Naive thymus-derived CD8-positive, alpha-beta T cell (primary cell): ENCODE data around the gene AMHR2. TPM values are rescaled to one million over a fixed set of nuclear protein-coding genes. Genes with fewer than 3 reads are reported as not detected.
A peak's percentile ranks its signal among the peaks of the same experiment; 100 is the strongest.

Experiments
- ATAC-seq, 2 donors: fragments of 150-1000 bp; cut with Tn5 transposase in 1 of 2; sonication (Bioruptor Pico), chemical (Tn5 transposase) in 1 of 2; 1 replicate in 1 of 2; 2 replicates in 1 of 2; pipeline ENCODE4 v1.10.0; 2021; ENCODE audit warnings: mild to moderate bottlenecking in 2 of 2, moderate library complexity in 2 of 2
- POLR2A ChIA-PET: fragments of 350-600 bp; sonication (Branson Sonifier 250); formaldehyde crosslinking; loops from one replicate; lab custom pipeline; 2021; ENCODE audit warnings: antibody characterized with exemption; lab: Charles Lee
- DNase-seq, 10 donors: peaks; one replicate each; pipeline versions ENCODE4 v3.0.0 to v3.0.0-alpha.2; 2020 to 2022
- H3K27ac Mint-ChIP-seq, 10 donors: one replicate each; pipeline ENCODE4 v1.8.0; 2020 to 2022; ENCODE audit warnings: mild to moderate bottlenecking in 10 of 10, mixed read lengths in 10 of 10, moderate library complexity in 4 of 10, inconsistent platforms in 1 of 10
- H3K27me3 Mint-ChIP-seq, 5 donors: one replicate each; pipeline ENCODE4 v1.8.0; 2021 to 2022; ENCODE audit warnings: mixed read lengths in 5 of 5
- H3K36me3 Mint-ChIP-seq, 3 donors: one replicate each; pipeline ENCODE4 v1.8.0; 2020 to 2022; ENCODE audit warnings: mixed read lengths in 3 of 3, mild to moderate bottlenecking in 2 of 3, inconsistent platforms in 1 of 3
- H3K4me1 Mint-ChIP-seq, 4 donors: one replicate each; pipeline ENCODE4 v1.8.0; 2021 to 2022; ENCODE audit warnings: mixed read lengths in 4 of 4
- H3K4me3 Mint-ChIP-seq, 10 donors: one replicate each; pipeline ENCODE4 v1.8.0; 2020 to 2022; ENCODE audit warnings: mild to moderate bottlenecking in 10 of 10, mixed read lengths in 10 of 10, moderate library complexity in 6 of 10, inconsistent platforms in 1 of 10
- H3K9me3 Mint-ChIP-seq, 9 donors: one replicate each; pipeline ENCODE4 v1.8.0; 2020 to 2022; ENCODE audit warnings: mixed read lengths in 9 of 9, mild to moderate bottlenecking in 3 of 9, inconsistent platforms in 1 of 9, moderate library complexity in 1 of 9
- polyA plus RNA-seq, 3 donors: library from polyadenylated mRNA; unstranded; fragments of 300-500 nt; fragmentation: Illumina TruSeq; gene quantifications; one replicate each; pipeline ENCODE4 v1.2.3, GENCODE V29; 2021
- total RNA-seq, 8 experiments: library from RNA in 2 of 8; stranded (reverse) in 2 of 8; gene quantifications; one replicate each; pipeline ENCODE4 v1.2.3 and lab custom pipeline; 2021 to 2026

Gene AMHR2
- total and polyA plus RNA-seq, 5 experiments from 2014 or later, result not detected

DNA sequence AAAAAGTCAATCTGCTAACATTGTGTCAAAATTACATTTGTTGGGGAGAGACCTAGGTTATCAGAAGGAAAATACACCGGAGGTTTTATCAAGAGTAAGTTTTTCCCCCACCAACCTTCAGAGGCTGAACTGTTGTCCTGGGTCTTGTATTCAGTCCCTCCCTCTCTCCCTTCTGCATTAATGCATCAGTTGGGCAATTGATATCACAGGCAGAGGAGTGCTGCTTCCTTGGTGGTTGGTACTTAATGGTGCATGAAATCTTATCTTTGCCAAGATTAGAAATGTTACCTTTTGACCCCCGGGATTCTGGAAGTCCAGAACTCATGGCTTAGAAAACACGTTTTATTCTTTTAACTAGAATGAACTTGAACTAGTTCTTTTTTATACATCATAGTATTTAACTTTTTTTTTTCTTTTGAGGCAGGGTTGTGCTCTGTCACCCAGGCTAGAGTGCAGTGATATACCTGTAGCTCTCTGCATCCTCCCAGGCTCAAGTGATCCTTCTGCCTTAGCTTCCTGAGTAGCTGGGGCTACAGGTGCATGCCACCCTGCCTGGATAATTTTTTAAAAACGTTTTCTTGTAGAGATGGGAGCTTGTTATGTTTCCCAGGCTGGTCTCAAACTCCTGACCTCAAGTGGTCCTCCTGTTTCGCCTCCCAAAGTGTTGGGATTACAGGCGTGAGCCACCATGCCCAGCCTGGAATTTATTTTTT is 33.2 kb downstream of the AMHR2 start:
- Mint-ChIP-seq H3K36me3 (peaks cover 9 to 82% (median 25%) of the 10 kb centered on the region in 3 donors), H3K27ac (no peak overlapping the region), H3K4me1 (peaks cover 24 to 55% (median 49%) of the 10 kb centered on the region in 4 donors), H3K4me3 (no peak overlapping the region), H3K27me3 (peaks cover 0 to 1% (median 0%) of the 10 kb centered on the region in 5 donors), H3K9me3 (no peaks in the 10 kb centered on the region)
- POLR2A ChIA-PET, result no interaction called here
- ATAC-seq (no peak), DNase-seq (no peak)

DNA sequence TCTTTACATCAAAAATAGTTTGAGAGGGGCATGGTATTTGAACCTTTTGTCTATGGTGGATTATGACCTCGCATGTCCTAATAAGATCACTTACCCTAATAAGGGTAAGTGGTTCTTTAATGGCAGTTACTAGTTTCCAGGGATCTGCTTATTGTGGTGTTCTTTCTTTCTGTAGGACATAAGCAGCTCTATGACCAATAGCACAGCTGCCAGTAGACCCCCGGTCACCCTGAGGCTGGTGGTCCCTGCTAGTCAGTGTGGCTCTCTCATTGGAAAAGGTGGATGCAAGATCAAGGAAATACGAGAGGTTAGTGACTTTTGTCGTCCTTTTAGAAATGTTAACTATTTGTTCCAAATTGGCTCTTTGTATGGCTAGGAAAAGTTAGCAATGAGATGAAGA is 35.4 kb downstream of the AMHR2 start:
- POLR2A ChIA-PET, result interaction anchor here (1.9 kb wide), 1 partner anchor 42 kb away, joined by 6 read pairs; the partner anchor contains the start of gene TARBP2
- H3K36me3 Mint-ChIP-seq, result peaks cover 15 to 97% (median 36%) of the 10 kb centered on the region in 3 donors
- H3K4me3 Mint-ChIP-seq, result peak overlapping the region in 2 of 10 donors; percentile 24 to 39
- H3K27me3 Mint-ChIP-seq, result no peaks in the 10 kb centered on the region
- DNase-seq, result no peak
- H3K4me1 Mint-ChIP-seq, result peaks cover 22 to 56% (median 42%) of the 10 kb centered on the region in 4 donors
- no peaks in the 10 kb centered on the region for H3K9me3 Mint-ChIP-seq
- H3K27ac Mint-ChIP-seq, result peak overlapping the region in 2 of 10 donors; percentile 10 to 22
- ATAC-seq, result no peak

DNA sequence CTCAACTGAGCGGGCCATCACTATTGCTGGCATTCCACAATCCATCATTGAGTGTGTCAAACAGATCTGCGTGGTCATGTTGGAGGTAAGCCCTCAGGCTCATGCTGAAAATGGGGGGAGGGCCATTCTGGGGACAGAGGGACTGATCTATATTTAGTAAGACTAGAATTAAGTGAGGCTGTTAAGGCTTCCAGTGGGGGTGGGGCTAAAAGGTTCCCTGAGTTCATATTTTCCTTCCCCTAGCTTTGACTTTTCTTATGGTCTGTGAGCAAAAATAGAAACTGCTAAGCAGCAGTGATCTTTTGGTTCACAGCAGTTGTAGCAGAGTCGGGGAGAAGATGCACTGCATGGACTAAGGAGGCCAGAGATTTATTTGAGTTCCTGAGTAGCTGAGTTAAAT is 37.4 kb downstream of the AMHR2 start:
- Mint-ChIP-seq H3K27me3 (no peaks in the 10 kb centered on the region), H3K9me3 (no peaks in the 10 kb centered on the region), H3K4me3 (peak overlapping the region in 2 of 10 donors; percentile 26 to 56), H3K4me1 (peaks cover 20 to 55% (median 36%) of the 10 kb centered on the region in 4 donors), H3K36me3 (peaks cover 15 to 97% (median 37%) of the 10 kb centered on the region in 3 donors), H3K27ac (peak overlapping the region in 6 of 10 donors; percentile 6 to 75 (median 39))
- no peak for DNase-seq
- ATAC-seq, result no peak
- POLR2A ChIA-PET, result interaction anchor here (0.6 to 1.5 kb wide), 2 partner anchors 12 to 290 kb away, joined by 3 to 4 read pairs; no protein-coding TSS in a partner anchor

DNA sequence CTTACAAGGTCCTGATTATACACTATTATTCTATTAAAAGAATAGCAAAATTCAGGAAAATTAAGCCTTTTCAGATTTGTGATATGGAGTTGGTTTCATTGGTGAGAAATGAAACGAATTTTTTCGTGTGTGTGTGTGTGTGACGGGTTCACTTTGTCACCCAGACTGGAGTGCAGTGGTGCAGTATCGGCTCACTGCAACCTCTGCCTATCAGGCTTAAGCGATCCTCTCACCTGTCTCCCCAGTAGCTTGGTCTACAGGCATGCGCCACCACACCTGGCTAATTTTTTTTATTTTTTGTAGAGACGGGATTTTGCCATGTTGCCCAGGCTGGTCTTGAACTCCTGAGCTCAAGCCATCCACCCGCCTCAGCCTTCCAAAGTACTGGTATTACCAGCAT is 37.9 kb downstream of the AMHR2 start:
- Mint-ChIP-seq H3K9me3 (no peaks in the 10 kb centered on the region), H3K4me1 (peaks cover 20 to 57% (median 39%) of the 10 kb centered on the region in 4 donors), H3K27ac (no peak overlapping the region), H3K27me3 (no peaks in the 10 kb centered on the region), H3K4me3 (no peak overlapping the region), H3K36me3 (peaks cover 15 to 97% (median 37%) of the 10 kb centered on the region in 3 donors)
- POLR2A ChIA-PET, result interaction anchor here (1.0 to 1.1 kb wide), 2 partner anchors 9 to 47 kb away, joined by 3 to 8 read pairs; no protein-coding TSS in a partner anchor
- ATAC-seq (no peak), DNase-seq (no peak)

DNA sequence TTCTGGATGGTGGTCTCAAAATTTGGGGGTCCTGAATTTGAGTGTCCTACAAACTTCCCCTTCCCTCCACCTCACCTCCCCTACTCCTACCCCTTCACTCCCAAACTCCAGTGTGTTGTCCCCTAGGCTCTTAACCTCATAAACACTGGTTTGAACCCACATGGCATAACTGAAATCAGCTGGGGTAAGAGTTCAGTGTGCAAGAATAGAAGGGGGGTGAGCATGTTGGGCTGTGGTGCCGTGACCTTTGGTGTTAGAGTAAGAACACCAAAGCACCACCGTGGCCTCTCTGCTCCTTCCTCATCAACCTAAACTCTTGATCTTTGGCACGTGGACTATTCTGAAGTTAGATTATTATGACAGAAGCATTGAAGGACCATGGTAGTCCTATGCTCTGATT is 39.3 kb downstream of the AMHR2 start:
- DNase-seq (no peak), ATAC-seq (no peak)
- Mint-ChIP-seq H3K4me3 (no peak overlapping the region), H3K4me1 (peaks cover 24 to 62% (median 44%) of the 10 kb centered on the region in 4 donors), H3K27me3 (no peaks in the 10 kb centered on the region), H3K27ac (peak overlapping the region in 2 of 10 donors; percentile 15 to 68), H3K9me3 (no peaks in the 10 kb centered on the region), H3K36me3 (peaks cover 15 to 98% (median 38%) of the 10 kb centered on the region in 3 donors)
- POLR2A ChIA-PET, result no interaction called here

DNA sequence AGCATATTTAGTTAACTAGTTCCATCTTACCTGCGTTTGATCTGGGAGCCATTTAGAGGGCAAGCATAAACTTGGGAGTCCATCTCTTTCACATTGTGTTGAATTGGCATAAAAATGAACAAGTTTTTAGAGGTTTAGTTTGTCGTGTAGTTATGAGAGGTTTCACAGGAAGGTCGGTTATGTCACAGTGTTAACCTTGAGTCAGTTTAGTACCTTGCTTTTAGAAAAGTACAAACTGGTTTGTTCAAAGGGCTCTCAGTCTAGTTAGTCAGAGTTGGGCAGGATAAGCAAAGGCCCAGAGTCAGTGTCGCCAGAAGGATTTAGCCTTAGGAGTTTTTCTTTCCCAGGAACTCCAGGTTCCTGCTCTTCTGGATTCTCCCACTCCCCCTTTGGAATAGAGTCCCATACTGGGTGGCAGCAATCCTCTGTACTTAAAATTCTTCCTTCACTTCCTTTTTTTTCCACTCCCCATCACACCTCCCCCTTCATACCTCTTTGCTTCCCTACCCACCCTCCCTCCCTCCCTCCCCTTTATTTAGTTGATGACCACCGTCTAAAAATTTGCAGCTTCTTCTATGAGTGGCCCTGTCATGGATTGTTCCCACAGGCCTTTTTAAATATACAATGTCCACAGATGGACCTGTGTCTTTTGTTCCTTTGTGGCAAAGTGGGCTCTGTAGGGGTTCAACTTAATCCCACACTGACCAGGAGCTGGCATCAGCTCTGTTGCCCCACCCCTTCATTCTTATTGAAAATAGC is 40.3 kb downstream of the AMHR2 start:
- ATAC-seq (no peak), DNase-seq (no peak)
- Mint-ChIP-seq H3K36me3 (peaks cover 15 to 98% (median 36%) of the 10 kb centered on the region in 3 donors), H3K9me3 (no peaks in the 10 kb centered on the region), H3K27ac (peak overlapping the region in 3 of 10 donors; percentile 35 to 74 (median 56)), H3K4me3 (no peak overlapping the region), H3K27me3 (no peaks in the 10 kb centered on the region), H3K4me1 (peaks cover 24 to 59% (median 43%) of the 10 kb centered on the region in 4 donors)
- POLR2A ChIA-PET, result interaction anchor here (1.1 to 1.9 kb wide), 3 partner anchors 9 to 18 kb away, joined by 3 to 6 read pairs (median 4); no protein-coding TSS in a partner anchor

DNA sequence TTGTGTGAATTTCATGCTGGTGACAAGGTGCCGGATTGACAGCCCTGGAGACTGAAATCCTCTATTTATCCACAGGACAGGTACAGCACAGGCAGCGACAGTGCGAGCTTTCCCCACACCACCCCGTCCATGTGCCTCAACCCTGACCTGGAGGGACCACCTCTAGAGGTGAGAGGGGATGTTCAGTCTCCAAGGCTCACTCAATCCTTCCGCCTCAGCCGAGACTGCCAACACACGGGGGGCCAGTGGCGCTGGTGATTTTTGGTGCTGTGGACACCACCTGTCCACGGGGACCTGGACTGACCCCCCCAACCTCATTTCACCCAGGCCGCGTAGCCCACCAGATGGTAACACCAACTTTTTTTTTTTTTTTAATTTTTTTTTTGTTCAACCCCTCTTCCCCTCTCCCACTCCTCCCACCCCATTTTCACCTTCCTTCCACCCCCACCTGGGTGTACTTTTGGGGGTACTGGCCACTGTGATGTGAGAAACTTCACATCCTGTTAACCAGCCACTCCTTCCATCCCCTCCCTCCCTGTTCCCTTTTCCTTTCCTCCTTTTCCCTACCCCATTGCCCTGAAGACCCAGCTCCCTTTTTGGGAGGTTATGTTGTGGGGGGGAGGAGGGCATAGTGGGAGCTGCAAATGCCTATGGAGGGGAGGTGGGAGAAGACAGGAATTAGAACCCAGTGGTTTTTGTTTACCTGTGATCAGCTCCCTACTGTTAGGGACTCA is 41.2 kb downstream of the AMHR2 start:
- no peak for DNase-seq
- ATAC-seq, result no peak
- peaks cover 21 to 56% (median 39%) of the 10 kb centered on the region in 4 donors for H3K4me1 Mint-ChIP-seq
- no peaks in the 10 kb centered on the region for H3K27me3 Mint-ChIP-seq
- H3K9me3 Mint-ChIP-seq, result no peaks in the 10 kb centered on the region
- H3K4me3 Mint-ChIP-seq, result peak overlapping the region in 1 of 10 donors; percentile 72
- H3K27ac Mint-ChIP-seq, result peak overlapping the region in 4 of 10 donors; percentile 27 to 74 (median 60)
- H3K36me3 Mint-ChIP-seq, result peaks cover 15 to 100% (median 34%) of the 10 kb centered on the region in 3 donors
- POLR2A ChIA-PET, result interaction anchor here (0.7 to 1.9 kb wide), 4 partner anchors 10 to 70 kb away, joined by 3 to 6 read pairs (median 4); no protein-coding TSS in a partner anchor

DNA sequence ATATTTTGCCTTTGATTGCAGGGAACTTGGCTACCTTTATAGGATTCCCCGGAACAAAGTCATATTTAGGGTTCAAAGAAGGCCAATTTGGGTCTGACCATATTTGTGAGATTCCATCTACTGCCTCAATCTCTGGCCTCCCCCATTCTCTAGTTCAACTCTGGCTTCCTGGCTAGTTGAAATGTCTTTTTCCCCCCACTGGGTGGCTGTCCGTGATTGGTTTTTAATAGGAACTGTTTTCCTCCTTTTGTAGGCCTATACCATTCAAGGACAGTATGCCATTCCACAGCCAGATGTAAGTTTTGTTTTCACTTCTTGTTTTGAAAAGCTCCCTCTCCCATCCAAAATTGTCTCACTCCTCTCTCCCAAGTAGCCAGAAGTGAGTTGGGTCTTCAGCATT is 42.0 kb downstream of the AMHR2 start:
- Mint-ChIP-seq H3K27ac (peak overlapping the region in 5 of 10 donors; percentile 16 to 81 (median 58)), H3K36me3 (peaks cover 9 to 100% (median 31%) of the 10 kb centered on the region in 3 donors), H3K4me3 (no peak overlapping the region), H3K4me1 (peaks cover 17 to 52% (median 34%) of the 10 kb centered on the region in 4 donors), H3K27me3 (no peaks in the 10 kb centered on the region), H3K9me3 (no peaks in the 10 kb centered on the region)
- DNase-seq, result no peak
- no peak for ATAC-seq
- POLR2A ChIA-PET, result interaction anchor here (0.8 to 1.9 kb wide), 2 partner anchors 9 to 35 kb away, joined by 3 to 6 read pairs; no protein-coding TSS in a partner anchor

DNA sequence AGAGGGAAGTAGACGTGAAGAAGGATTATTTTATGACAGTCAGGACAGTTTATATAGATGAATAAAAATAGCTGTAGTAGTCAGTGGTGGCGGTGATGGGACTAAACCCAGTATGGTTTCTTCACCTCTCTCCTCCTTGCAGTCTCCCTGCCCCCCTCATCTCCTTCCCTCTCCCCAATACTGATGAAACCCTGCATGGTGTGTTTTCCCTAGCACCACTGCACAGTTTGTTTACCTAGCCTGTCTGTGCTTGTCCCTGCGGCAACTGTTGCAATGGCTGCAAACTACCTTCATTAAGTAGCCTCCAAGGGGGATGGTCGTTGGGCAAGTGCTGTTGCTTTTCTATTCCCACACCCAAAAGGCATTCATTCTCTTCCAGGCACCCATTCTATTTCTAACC is 43.0 kb downstream of the AMHR2 start:
- no peak for DNase-seq
- H3K27me3 Mint-ChIP-seq, result no peaks in the 10 kb centered on the region
- POLR2A ChIA-PET, result no interaction called here
- peak overlapping the region in 6 of 10 donors; percentile 8 to 68 (median 34) for H3K27ac Mint-ChIP-seq
- ATAC-seq, result no peak
- H3K36me3 Mint-ChIP-seq, result peaks cover 5 to 99% (median 29%) of the 10 kb centered on the region in 3 donors
- no peak overlapping the region for H3K4me3 Mint-ChIP-seq
- H3K9me3 Mint-ChIP-seq, result no peaks in the 10 kb centered on the region
- H3K4me1 Mint-ChIP-seq, result peaks cover 15 to 54% (median 31%) of the 10 kb centered on the region in 4 donors

DNA sequence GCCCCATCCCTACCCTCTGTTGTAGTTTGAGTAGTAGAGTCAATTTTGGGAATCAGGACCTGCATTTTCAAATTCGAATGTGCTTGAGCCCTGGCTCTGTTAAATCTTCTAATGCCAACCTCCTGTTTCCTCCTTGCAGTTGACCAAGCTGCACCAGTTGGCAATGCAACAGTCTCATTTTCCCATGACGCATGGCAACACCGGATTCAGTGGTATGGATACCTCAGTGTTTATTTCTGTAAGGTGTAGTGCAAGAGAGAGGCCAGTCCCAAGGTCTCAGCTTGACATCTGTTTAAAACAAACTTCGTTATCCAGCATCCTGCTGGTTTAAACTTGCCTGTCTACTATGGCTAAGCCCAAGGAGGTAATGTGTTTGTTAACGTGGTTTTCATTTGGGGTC is 43.4 kb downstream of the AMHR2 start:
- peak overlapping the region in 3 of 10 donors; percentile 8 to 68 (median 51) for H3K27ac Mint-ChIP-seq
- no peaks in the 10 kb centered on the region for H3K27me3 Mint-ChIP-seq
- peaks cover 18 to 58% (median 35%) of the 10 kb centered on the region in 4 donors for H3K4me1 Mint-ChIP-seq
- no peak overlapping the region for H3K4me3 Mint-ChIP-seq
- H3K36me3 Mint-ChIP-seq, result peaks cover 5 to 99% (median 32%) of the 10 kb centered on the region in 3 donors
- no peak for DNase-seq
- H3K9me3 Mint-ChIP-seq, result no peaks in the 10 kb centered on the region
- no peak for ATAC-seq
- POLR2A ChIA-PET, result no interaction called here

DNA sequence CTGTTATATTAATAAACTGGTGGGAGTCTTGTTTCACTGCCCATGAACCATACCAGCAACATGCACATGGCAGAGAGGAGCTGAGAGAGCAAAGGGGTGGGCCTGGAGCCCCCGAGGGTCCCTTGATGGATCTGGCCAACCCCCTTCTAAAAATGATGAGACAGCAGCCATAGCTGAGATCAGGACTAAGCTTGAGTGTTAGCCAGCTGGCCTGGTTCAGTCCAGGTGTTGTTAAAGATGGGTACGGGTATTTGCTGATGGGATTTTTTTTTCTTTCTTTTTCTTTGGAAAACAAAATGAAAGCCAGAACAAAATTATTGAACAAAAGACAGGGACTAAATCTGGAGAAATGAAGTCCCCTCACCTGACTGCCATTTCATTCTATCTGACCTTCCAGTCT is 44.2 kb downstream of the AMHR2 start:
- DNase-seq, result no peak
- H3K27ac Mint-ChIP-seq, result peak overlapping the region in 5 of 10 donors; percentile 8 to 38 (median 22)
- H3K27me3 Mint-ChIP-seq, result no peaks in the 10 kb centered on the region
- H3K4me3 Mint-ChIP-seq, result no peak overlapping the region
- POLR2A ChIA-PET, result no interaction called here
- H3K36me3 Mint-ChIP-seq, result peaks cover 0 to 99% (median 26%) of the 10 kb centered on the region in 3 donors
- no peaks in the 10 kb centered on the region for H3K9me3 Mint-ChIP-seq
- no peak for ATAC-seq
- H3K4me1 Mint-ChIP-seq, result peaks cover 16 to 57% (median 41%) of the 10 kb centered on the region in 4 donors

DNA sequence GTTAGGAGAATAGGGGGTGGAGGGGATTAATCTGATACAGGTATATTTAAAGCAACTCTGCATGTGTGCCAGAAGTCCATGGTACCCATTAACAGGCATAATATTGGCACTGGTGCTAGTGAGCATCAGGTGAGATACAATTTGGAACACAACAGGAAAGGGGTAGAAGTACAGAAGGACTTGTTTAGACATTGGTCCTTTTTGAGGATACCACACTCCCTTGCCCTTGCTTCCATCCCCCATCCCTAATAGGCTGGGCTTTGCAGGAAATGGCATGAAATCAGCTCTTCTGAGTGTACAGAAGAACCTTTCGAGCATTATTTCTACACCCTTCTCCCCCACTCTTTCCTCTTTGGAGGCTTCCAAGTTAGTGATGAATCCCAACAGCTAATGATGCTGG is 44.6 kb downstream of the AMHR2 start:
- POLR2A ChIA-PET, result interaction anchor here (0.7 kb wide), 1 partner anchor 15 kb away, joined by 7 read pairs; no protein-coding TSS in a partner anchor
- no peaks in the 10 kb centered on the region for H3K9me3 Mint-ChIP-seq
- no peak for ATAC-seq
- peaks cover 0 to 99% (median 24%) of the 10 kb centered on the region in 3 donors for H3K36me3 Mint-ChIP-seq
- peak overlapping the region in 5 of 10 donors; percentile 4 to 70 (median 19) for H3K27ac Mint-ChIP-seq
- no peaks in the 10 kb centered on the region for H3K27me3 Mint-ChIP-seq
- no peak overlapping the region for H3K4me3 Mint-ChIP-seq
- no peak for DNase-seq
- H3K4me1 Mint-ChIP-seq, result peaks cover 16 to 56% (median 39%) of the 10 kb centered on the region in 4 donors
